ENCODE measurements around the gene MUC12. TPM values are rescaled to one million over a fixed set of nuclear protein-coding genes. Genes with fewer than 3 reads are reported as not detected.
"Not testable (repeated sequence)": the region's sequence is repeated elsewhere in the genome, so short reads cannot be mapped to it uniquely, and the experiment has no call there.

Gene MUC12
- polyA plus RNA-seq, 3 donors from 2014 or later, result 0.96 TPM; not detected in 2

DNA sequence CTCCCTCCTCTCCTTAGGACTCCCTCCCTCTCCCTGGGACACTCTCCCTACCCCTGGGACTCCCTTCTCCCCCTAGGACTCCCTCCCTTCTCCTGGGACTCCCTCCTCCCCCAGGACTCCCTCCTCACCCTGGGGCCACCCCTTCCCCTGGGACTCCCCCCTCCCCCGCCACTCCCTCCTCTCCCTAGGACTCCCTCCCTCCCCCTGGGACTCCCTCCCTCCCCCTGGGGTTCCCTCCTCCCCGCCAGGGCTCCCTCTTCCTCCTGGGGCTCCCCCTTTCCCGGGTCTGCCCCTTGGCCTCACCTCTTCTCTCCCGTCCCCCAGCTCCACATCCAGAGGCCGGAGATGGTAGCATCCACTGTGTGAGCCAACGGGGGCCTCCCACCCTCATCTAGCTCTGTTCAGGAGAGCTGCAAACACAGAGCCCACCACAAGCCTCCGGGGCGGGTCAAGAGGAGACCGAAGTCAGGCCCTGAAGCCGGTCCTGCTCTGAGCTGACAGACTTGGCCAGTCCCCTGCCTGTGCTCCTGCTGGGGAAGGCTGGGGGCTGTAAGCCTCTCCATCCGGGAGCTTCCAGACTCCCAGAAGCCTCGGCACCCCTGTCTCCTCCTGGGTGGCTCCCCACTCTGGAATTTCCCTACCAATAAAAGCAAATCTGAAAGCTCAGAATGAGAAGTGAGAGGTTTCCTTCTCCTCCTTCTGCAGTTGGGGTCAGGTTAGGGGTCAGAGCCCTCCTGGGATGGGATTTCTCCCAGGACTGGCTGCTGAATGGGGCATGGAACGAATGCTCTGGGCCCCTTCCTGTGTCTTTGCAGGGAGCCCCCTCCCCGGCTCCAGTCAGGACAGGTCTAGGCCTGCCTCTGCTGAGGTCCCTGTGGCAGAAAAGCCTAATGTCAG, 49.2 kb downstream of the MUC12 start:
- Mint-ChIP-seq H3K36me3 (no peaks in the 10 kb centered on the region), H3K27me3 (ENCODE audit: low read depth in 3 of 3) (peaks cover 0 to 4% (median 3%) of the 10 kb centered on the region in 3 donors), H3K9me3 (no peaks in the 10 kb centered on the region), H3K4me1 (peaks cover 0 to 19% of the 10 kb centered on the region in 2 donors), H3K4me3 (peak overlapping the region in 3 of 5 donors; percentile 10 to 43 (median 15)), H3K27ac (peak overlapping the region in 3 of 6 donors; percentile 7 to 71 (median 24))
- DNase-seq, result no peak

DNA sequence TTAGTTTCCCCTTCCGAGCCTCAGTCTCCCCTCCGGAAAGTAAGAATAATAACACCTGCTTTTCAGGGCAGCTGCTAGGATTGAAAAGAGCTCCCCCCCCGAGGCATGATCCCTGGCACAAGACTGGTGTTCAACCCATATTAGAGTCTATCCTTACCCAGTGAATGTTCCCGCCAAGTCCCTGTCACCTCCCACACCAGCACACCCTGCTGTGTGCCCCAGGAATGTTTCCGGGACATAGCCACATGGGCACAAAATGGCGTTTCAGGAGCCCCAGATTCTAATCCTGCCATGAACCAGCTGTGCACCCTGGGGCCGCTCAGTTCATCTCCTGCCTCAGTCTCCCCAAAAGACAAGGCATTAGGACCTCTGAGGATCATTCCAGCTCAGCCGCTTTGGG, 51.1 kb downstream of the MUC12 start:
- H3K27ac Mint-ChIP-seq, result no peak overlapping the region
- no peaks in the 10 kb centered on the region for H3K9me3 Mint-ChIP-seq
- peaks cover 0 to 16% of the 10 kb centered on the region in 2 donors for H3K4me1 Mint-ChIP-seq
- no peak overlapping the region for H3K4me3 Mint-ChIP-seq
- H3K36me3 Mint-ChIP-seq, result no peaks in the 10 kb centered on the region
- peaks cover 2 to 4% (median 3%) of the 10 kb centered on the region in 3 donors for H3K27me3 Mint-ChIP-seq (ENCODE audit: low read depth in 3 of 3)
- no peak for DNase-seq

DNA sequence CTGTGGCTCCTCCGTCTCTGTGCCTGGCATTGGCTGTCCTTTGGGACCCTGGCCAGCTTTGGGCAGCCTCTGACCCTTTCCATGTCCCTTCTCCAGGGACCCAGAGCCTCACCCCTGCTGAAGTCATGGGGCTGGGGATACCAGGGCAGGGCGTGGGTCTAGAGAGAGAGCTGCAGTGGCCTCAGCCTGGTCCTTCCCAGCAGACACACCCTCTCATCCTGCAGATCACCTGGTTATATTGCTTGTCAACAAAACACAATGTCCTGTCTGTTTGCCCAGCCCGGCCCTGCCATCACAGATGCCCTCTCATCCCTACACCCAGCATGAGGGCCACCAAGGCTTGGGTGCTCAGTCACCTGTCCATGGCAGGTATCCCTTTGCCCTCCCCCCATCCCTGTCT, 52.3 kb downstream of the MUC12 start:
- no peaks in the 10 kb centered on the region for H3K9me3 Mint-ChIP-seq
- no peak overlapping the region for H3K4me3 Mint-ChIP-seq
- peaks cover 2 to 4% (median 3%) of the 10 kb centered on the region in 3 donors for H3K27me3 Mint-ChIP-seq (ENCODE audit: low read depth in 3 of 3)
- H3K27ac Mint-ChIP-seq, result no peak overlapping the region
- peaks cover 0 to 7% of the 10 kb centered on the region in 2 donors for H3K4me1 Mint-ChIP-seq
- H3K36me3 Mint-ChIP-seq, result no peaks in the 10 kb centered on the region
- DNase-seq, result no peak

DNA sequence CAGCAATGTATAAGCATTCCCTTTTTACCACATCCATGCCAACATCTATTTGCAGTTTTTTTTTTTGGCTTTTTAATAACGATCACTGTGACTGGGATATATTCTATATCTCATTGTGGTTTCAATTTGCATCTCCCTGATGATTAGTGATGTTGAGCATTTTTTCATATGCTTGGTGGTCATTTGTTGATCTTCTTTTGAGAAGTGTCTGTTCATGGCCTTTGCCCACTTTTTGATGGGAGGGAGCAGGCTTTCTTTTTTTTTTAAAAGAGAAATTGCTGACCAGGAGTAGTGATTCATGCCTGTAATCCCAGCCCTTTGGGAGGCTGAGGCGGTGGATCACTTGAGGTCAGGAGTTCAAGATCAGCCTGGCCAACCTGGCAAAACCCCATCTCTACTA, 54.5 kb downstream of the MUC12 start:
- Mint-ChIP-seq H3K9me3 (no peaks in the 10 kb centered on the region), H3K36me3 (no peaks in the 10 kb centered on the region), H3K27me3 (ENCODE audit: low read depth in 3 of 3) (peaks cover 0 to 4% (median 2%) of the 10 kb centered on the region in 3 donors), H3K4me1 (peaks cover 0 to under 1% of the 10 kb centered on the region in 2 donors), H3K27ac (no peak overlapping the region), H3K4me3 (no peak overlapping the region)
- no peak for DNase-seq

DNA sequence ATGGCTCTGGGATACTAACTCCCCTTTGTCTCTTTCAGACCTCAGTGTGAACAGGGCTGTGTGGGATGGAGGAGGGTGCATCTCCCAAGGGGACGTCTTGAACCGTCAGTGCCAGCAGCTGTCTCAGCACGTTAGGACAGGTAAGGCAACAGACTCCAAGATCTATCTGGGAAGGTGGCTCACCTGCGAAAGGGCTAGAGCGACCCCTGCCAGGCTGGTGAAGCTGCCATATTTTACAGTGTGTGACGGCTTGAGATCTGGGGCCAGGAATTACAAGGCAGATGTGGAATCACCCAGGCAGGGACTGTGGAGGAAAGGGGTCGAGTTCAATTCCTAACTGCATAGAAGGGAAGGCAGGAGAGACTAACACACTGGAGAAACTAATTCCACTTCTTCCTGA, 61.7 kb downstream of the MUC12 start:
- Mint-ChIP-seq H3K27ac (no peak overlapping the region), H3K27me3 (ENCODE audit: low read depth in 3 of 3) (peaks cover 0 to 4% (median 3%) of the 10 kb centered on the region in 3 donors), H3K9me3 (no peaks in the 10 kb centered on the region), H3K36me3 (no peaks in the 10 kb centered on the region), H3K4me3 (no peak overlapping the region), H3K4me1 (no peaks in the 10 kb centered on the region)
- DNase-seq, result no peak

DNA sequence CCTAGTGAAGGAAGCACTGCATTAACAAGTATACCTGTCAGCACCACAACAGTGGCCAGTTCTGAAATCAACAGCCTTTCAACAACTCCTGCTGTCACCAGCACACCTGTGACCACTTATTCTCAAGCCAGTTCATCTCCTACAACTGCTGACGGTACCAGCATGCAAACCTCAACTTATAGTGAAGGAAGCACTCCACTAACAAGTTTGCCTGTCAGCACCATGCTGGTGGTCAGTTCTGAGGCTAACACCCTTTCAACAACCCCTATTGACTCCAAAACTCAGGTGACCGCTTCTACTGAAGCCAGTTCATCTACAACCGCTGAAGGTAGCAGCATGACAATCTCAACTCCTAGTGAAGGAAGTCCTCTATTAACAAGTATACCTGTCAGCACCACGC, 66.6 kb downstream of the MUC12 start:
- Mint-ChIP-seq H3K36me3 (no peaks in the 10 kb centered on the region), H3K27me3 (ENCODE audit: low read depth in 3 of 3) (peaks cover 0 to 4% (median 0%) of the 10 kb centered on the region in 3 donors), H3K27ac (no peak overlapping the region), H3K4me3 (no peak overlapping the region), H3K9me3 (no peaks in the 10 kb centered on the region), H3K4me1 (no peaks in the 10 kb centered on the region)
- DNase-seq, result no peak

DNA sequence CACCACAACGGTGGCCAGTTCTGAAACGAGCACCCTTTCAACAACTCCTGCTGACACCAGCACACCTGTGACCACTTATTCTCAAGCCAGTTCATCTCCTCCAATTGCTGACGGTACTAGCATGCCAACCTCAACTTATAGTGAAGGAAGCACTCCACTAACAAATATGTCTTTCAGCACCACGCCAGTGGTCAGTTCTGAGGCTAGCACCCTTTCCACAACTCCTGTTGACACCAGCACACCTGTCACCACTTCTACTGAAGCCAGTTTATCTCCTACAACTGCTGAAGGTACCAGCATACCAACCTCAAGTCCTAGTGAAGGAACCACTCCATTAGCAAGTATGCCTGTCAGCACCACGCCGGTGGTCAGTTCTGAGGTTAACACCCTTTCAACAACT, 71.9 kb downstream of the MUC12 start:
- DNase-seq; H3K36me3 Mint-ChIP-seq; H3K27ac Mint-ChIP-seq; H3K4me1 Mint-ChIP-seq; H3K27me3 Mint-ChIP-seq (ENCODE audit: low read depth in 3 of 3); H3K4me3 Mint-ChIP-seq; H3K9me3 Mint-ChIP-seq: not testable (repeated sequence)

DNA sequence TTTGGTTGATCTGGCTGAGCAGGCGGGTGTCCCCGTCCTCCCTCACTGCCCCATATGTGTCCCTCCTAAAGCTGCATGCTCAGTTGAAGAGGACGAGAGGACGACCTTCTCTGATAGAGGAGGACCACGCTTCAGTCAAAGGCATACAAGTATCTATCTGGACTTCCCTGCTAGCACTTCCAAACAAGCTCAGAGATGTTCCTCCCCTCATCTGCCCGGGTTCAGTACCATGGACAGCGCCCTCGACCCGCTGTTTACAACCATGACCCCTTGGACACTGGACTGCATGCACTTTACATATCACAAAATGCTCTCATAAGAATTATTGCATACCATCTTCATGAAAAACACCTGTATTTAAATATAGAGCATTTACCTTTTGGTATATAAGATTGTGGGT, 89.0 kb downstream of the MUC12 start:
- Mint-ChIP-seq H3K27ac (no peak overlapping the region), H3K4me3 (no peak overlapping the region), H3K27me3 (ENCODE audit: low read depth in 3 of 3) (peaks cover 13 to 22% (median 21%) of the 10 kb centered on the region in 3 donors)

DNA sequence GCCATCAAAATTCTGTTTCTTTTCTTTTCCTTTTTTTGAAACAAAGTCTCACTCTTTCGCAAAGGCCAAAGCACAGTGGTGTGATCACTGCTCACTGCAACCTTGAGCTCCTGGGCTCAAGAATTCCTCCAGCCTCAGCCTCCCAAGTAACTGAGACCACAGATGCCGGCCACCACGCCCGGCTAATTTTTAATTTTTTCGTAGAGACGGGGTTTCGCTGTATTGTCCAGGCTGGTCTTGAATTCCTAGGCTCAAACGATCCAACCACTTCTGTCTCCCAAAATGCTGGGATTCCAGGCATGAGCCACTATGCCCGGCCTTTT, 90.2 kb downstream of the MUC12 start:
- Mint-ChIP-seq H3K9me3 (no peaks in the 10 kb centered on the region), H3K27me3 (ENCODE audit: low read depth in 3 of 3) (peaks cover 15 to 23% (median 17%) of the 10 kb centered on the region in 3 donors), H3K36me3 (no peaks in the 10 kb centered on the region), H3K27ac (no peak overlapping the region), H3K4me1 (no peaks in the 10 kb centered on the region), H3K4me3 (no peak overlapping the region)
- DNase-seq, result no peak

More for the DNA sequence above, 89.0 kb downstream of the MUC12 start:
- no peaks in the 10 kb centered on the region for H3K36me3 Mint-ChIP-seq
- H3K4me1 Mint-ChIP-seq, result no peaks in the 10 kb centered on the region
- H3K9me3 Mint-ChIP-seq, result no peaks in the 10 kb centered on the region
- peak; percentile 33 to 47 (median 37) for DNase-seq

DNA sequence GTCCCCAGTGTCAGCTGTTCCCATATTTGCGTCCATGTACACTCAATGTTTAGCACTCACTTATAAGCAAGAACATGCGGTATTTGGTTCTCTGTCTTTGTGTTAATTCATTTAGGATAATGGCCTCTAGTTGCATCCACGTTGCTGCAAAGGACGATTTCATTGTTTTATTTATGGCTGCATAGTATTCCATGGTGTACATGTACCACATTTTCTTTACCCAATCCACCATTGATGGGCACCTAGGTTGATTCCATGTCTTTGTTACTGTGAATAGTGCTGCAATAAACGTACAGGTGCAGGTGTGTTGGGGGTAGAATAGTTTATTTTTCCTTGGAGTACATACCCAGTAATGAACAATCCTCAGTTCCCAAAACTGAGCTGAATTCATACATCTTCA, 91.6 kb downstream of the MUC12 start:
- DNase-seq, result no peak
- Mint-ChIP-seq H3K27me3 (ENCODE audit: low read depth in 3 of 3) (peaks cover 15 to 23% (median 16%) of the 10 kb centered on the region in 3 donors), H3K27ac (no peak overlapping the region), H3K4me3 (no peak overlapping the region), H3K4me1 (no peaks in the 10 kb centered on the region), H3K9me3 (no peaks in the 10 kb centered on the region), H3K36me3 (no peaks in the 10 kb centered on the region)

DNA sequence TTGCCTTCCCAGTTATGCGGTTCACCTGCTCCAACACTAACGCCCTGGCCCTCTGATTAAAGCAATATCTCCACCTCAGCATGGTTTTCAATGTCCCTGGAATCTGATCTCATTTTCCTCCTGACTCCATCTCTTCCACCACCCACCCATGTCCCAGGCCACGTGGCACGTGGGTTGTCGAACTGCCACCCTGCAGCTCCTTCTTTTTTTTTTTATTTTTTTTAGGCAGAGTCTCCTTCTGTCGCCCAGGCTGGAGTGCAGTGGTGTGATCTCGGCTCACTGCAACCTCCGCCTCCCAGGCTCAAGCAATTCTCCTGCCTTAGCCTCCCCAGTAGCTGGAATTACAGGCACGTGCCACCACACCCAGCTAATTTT, 94.8 kb downstream of the MUC12 start:
- H3K9me3 Mint-ChIP-seq, DNase-seq, H3K4me3 Mint-ChIP-seq, H3K4me1 Mint-ChIP-seq, H3K36me3 Mint-ChIP-seq: not testable (repeated sequence)
- Mint-ChIP-seq H3K27me3 (ENCODE audit: low read depth in 3 of 3) (peaks cover 9 to 18% (median 12%) of the 10 kb centered on the region in 3 donors), H3K27ac (peak overlapping the region in 1 of 6 donors; percentile 8)

DNA sequence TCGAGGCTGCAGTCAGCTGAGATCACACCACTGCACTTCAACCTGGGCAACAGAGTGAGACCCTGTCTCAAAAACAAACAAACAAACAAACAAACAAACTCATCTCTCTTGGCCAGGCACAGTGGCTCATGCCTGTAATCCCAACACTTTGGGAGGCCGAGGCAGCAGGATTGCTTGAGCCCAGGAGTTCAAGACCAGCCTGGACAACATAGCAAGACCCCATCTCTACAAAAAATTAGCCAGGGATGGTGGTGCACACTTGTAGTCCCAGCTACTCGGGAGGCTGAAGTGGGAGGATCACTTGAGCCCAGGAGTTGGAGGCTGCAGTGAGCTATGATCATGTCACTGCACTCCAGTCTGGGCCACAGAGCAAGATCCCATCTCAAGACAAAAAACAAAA, 95.8 kb downstream of the MUC12 start:
- not testable (repeated sequence) for H3K36me3 Mint-ChIP-seq, H3K27ac Mint-ChIP-seq, H3K9me3 Mint-ChIP-seq, H3K4me3 Mint-ChIP-seq, H3K4me1 Mint-ChIP-seq, DNase-seq
- peaks cover 5 to 19% (median 8%) of the 10 kb centered on the region in 3 donors for H3K27me3 Mint-ChIP-seq (ENCODE audit: low read depth in 3 of 3)

DNA sequence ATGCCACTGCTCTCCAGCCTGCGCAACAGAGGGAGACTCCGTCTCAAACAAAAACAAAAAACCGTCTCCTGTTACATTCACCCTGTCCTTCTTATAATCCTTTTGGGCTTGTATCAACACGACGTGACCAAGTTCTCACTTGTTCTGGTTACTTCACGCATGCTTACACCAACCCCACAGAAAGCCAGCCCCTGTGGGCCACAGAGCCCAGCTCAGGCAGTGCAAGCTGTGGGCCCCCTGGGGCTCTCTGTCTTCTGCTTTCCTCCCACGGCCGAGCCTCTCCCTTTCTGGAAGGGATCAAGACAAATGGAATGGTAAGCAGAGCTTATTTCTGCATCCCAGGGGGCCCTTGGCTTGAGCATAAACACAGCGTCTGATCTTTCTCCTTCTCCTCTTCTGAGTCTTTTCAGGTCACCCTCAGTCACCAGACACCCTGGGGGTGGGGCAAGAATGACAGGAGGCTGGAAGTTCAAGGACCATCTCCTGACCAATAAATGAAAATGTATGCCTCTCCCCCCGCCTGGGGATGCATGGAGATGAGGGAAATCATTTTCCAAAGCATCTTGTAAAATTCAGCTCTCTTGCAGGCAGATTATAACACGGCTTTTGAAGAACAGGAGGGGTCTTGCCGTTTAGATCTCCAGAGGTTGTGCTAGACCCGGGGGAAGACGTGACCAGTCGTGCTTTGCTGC, 96.9 kb downstream of the MUC12 start:
- H3K9me3 Mint-ChIP-seq, result no peaks in the 10 kb centered on the region
- H3K27me3 Mint-ChIP-seq (ENCODE audit: low read depth in 3 of 3), result peaks cover 5 to 19% (median 8%) of the 10 kb centered on the region in 3 donors
- H3K27ac Mint-ChIP-seq, result no peak overlapping the region
- DNase-seq, result no peak
- no peak overlapping the region for H3K4me3 Mint-ChIP-seq
- H3K36me3 Mint-ChIP-seq, result no peaks in the 10 kb centered on the region
- H3K4me1 Mint-ChIP-seq, result no peaks in the 10 kb centered on the region

DNA sequence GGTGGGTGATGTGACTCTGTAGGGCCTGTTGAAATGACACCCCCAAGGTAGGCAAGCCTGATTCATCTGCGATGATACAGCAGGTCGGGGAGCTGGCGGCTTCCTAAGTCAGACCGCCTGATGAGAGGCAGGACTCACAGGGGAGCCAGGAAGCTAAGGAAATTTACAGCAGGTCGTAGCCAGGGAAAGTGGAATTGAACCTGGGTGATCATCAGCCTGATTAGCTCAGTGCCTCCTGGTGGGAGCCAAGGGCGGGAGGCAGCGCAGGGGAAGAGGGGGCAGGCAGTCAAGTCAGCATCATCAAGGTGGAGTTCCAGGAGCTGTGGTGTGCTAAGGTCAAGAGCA, 97.4 kb downstream of the MUC12 start:
- no peak for DNase-seq
- Mint-ChIP-seq H3K4me1 (no peaks in the 10 kb centered on the region), H3K27ac (no peak overlapping the region), H3K4me3 (no peak overlapping the region), H3K27me3 (ENCODE audit: low read depth in 3 of 3) (peaks cover 5 to 19% (median 10%) of the 10 kb centered on the region in 3 donors), H3K9me3 (no peaks in the 10 kb centered on the region), H3K36me3 (no peaks in the 10 kb centered on the region)
